T-cell (primary cell): ENCODE data around the gene HJV. TPM values are rescaled to one million over a fixed set of nuclear protein-coding genes. Genes with fewer than 3 reads are reported as not detected.
"Not testable (repeated sequence)": the region's sequence is repeated elsewhere in the genome, so short reads cannot be mapped to it uniquely, and the experiment has no call there.

Experiments used
- ATAC-seq, 4 experiments: fragments of 200-7000 bp in 3 of 4; fragments of 150-1000 bp in 1 of 4; cut with Tn5 transposase; replicated peaks in 1 of 4; 1 replicate in 3 of 4; 2 replicates in 1 of 4; pipeline ENCODE4 v1.10.0; 2021; ENCODE audit warnings: moderate library complexity in 3 of 4, mild to moderate bottlenecking in 2 of 4, moderate number of reproducible peaks in 1 of 4
- CTCF ChIA-PET, 2 donors: fragments of 300-600 bp; sonication (Branson Sonifier 250); formaldehyde crosslinking; loops; one replicate each; lab custom pipeline; 2022; ENCODE audit warnings: antibody characterized with exemption in 2 of 2; lab: Charles Lee
- POLR2A ChIA-PET, 2 donors: fragments of 300-600 bp; sonication (Branson Sonifier 250); formaldehyde crosslinking; loops; one replicate each; lab custom pipeline; 2022; ENCODE audit warnings: antibody characterized with exemption in 2 of 2; lab: Charles Lee
- DNase-seq, 35 experiments: peaks; one replicate each; pipeline versions ENCODE4 v3.0.0 to v3.0.0-alpha.2; 2013 to 2023
- H3K27ac ChIP-seq: one replicate; pipeline ENCODE4 v1.5.1; 2013; ENCODE audit warnings: low read length
- H3K27me3 ChIP-seq, 2 experiments: replicated peaks in 1 of 2; 1 replicate in 1 of 2; 2 replicates in 1 of 2; pipeline versions ENCODE4 v1.6.1 to v1.7.0; 2013; ENCODE audit warnings: low read length in 1 of 2, mixed read lengths in 1 of 2; ENCODE audit not compliant: control insufficient read depth in 2 of 2, insufficient read depth in 2 of 2; ENCODE audit errors: extremely low read depth in 1 of 2
- H3K36me3 ChIP-seq, 2 donors: 1 replicate in 1 of 2; 2 replicates in 1 of 2; pipeline versions ENCODE4 v1.6.1 to v1.7.0; 2013; ENCODE audit warnings: low read length in 1 of 2; ENCODE audit not compliant: control insufficient read depth in 2 of 2, insufficient read depth in 1 of 2; ENCODE audit errors: extremely low read depth in 1 of 2
- H3K4me1 ChIP-seq, 2 experiments: 1 replicate in 1 of 2; 2 replicates in 1 of 2; pipeline versions ENCODE4 v1.6.1 to v1.7.0; 2013; ENCODE audit warnings: low read length in 2 of 2, mixed read lengths in 1 of 2; ENCODE audit not compliant: insufficient read depth in 2 of 2, control insufficient read depth in 1 of 2; ENCODE audit errors: extremely low read depth in 1 of 2
- H3K4me3 ChIP-seq, 2 donors: 1 replicate in 1 of 2; 2 replicates in 1 of 2; pipeline versions ENCODE4 v1.5.1 to v1.7.0; 2013; ENCODE audit warnings: mild to moderate bottlenecking in 2 of 2, low read length in 1 of 2, moderate library complexity in 1 of 2; ENCODE audit not compliant: control insufficient read depth in 1 of 2; ENCODE audit errors: extremely low read depth in 1 of 2
- H3K9me3 ChIP-seq: 2 replicates; pipeline ENCODE4 v1.7.0; 2013
- H3K27ac Mint-ChIP-seq, 2 donors: one replicate each; pipeline ENCODE4 v1.8.0; 2020 to 2021; ENCODE audit warnings: mild to moderate bottlenecking in 2 of 2, mixed read lengths in 2 of 2
- H3K27me3 Mint-ChIP-seq, 2 donors: one replicate each; pipeline ENCODE4 v1.8.0; 2021 to 2022; ENCODE audit warnings: mixed read lengths in 2 of 2
- H3K36me3 Mint-ChIP-seq: one replicate; pipeline ENCODE4 v1.8.0; 2021; ENCODE audit warnings: mixed read lengths
- H3K4me1 Mint-ChIP-seq, 3 donors: one replicate each; pipeline ENCODE4 v1.8.0; 2020 to 2022; ENCODE audit warnings: mixed read lengths in 3 of 3, mild to moderate bottlenecking in 1 of 3
- H3K4me3 Mint-ChIP-seq, 3 donors: one replicate each; pipeline ENCODE4 v1.8.0; 2020 to 2022; ENCODE audit warnings: mild to moderate bottlenecking in 3 of 3, mixed read lengths in 3 of 3, moderate library complexity in 3 of 3
- H3K9me3 Mint-ChIP-seq, 3 donors: one replicate each; pipeline ENCODE4 v1.8.0; 2020 to 2022; ENCODE audit warnings: mixed read lengths in 3 of 3
- WGBS: methylation state at CpG from one replicate; pipeline ENCODE4 v1.1.5; 2013; ENCODE audit warnings: missing lambda C conversion rate; ENCODE audit not compliant: insufficient coverage; 5-methylcytosine and 5-hydroxymethylcytosine counted together
- total RNA-seq, 35 experiments: library from RNA in 6 of 35; stranded (reverse) in 6 of 35; fragments of 120-200 nt in 1 of 35; gene quantifications; one replicate each; pipeline versions ENCODE4 v1.2.1 to v1.2.4 and lab custom pipeline; 2013 to 2026

The HJV gene, protein sequence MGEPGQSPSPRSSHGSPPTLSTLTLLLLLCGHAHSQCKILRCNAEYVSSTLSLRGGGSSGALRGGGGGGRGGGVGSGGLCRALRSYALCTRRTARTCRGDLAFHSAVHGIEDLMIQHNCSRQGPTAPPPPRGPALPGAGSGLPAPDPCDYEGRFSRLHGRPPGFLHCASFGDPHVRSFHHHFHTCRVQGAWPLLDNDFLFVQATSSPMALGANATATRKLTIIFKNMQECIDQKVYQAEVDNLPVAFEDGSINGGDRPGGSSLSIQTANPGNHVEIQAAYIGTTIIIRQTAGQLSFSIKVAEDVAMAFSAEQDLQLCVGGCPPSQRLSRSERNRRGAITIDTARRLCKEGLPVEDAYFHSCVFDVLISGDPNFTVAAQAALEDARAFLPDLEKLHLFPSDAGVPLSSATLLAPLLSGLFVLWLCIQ
- total RNA-seq = not detected
- 0.11 TPM for total RNA-seq (2013)
- total RNA-seq (lab: John Stamatoyannopoulos, UW) = 0 to 0.07 (median 0) reads per million in 29 experiments

DNA sequence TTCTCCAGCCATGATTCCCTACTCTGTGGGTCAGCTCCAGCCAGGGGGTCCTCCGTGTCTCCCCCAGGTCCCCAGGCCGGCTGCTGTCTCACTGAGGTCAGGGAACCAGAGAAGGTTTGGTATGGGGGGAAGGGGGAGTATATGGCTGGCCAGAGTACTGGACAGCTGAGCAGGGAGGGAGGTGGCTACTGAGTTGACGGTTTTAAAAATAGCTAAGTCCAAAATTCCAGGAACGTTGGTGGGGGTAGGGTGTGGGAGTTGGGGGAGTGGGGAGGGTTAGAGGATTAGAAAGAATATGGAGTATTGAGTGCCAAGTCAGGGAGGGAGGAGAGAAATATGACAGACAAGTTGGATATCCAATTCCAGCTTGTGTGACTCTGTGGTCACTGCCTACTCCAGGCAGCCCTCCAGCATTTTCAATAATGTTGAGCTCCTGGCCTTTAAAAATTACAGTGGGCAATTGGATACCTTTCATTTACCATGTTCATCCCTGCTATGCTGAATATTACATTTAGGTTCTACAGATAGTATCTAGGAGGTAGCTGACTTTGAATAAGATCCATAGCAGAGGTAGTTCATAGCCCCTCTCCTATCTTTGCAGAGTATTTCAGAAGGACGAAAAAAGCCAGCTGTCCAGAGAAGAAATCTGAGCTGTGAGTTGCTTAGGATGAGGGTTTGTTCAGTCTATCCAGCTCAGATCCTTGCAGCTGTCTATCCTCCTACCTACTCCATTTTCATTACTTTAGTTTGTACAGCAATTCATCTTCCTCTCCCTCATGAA lies at the start of gene HJV:
Gene HJV, minus strand, starts transcription at position 114 of the 781 bp plus-strand sequence. CDS start 1,504 bp downstream, outside the sequence.
- Histone ChIP-seq H3K27ac (no peak within 1 kb of the TSS), H3K27me3 (peaks cover 2 to 32% of the 10 kb centered on the region in 2 experiments), H3K4me3 (no peak within 1 kb of the TSS), H3K36me3 (no peaks in the 10 kb centered on the region), H3K9me3 (no peaks in the 10 kb centered on the region), H3K4me1 (peaks cover 0 to 11% of the 10 kb centered on the region in 2 experiments)
- no peaks in the 10 kb centered on the region for H3K36me3 Mint-ChIP-seq
- ATAC-seq (no peak), DNase-seq (no peak)
- ChIA-PET CTCF (interaction anchor here (0.6 to 1.6 kb wide), 4 partner anchors 10 to 16 kb away, joined by 3 to 11 read pairs (median 4); no protein-coding TSS in a partner anchor), POLR2A (interaction anchor here (0.5 to 0.6 kb wide), 2 partner anchors 9 to 103 kb away, joined by 3 to 5 read pairs; partner anchors contain the start of gene PEX11B (in 1 of the 2))
- H3K4me1 Mint-ChIP-seq = peaks cover 5 to 11% (median 6%) of the 10 kb centered on the region in 3 donors
- H3K9me3 Mint-ChIP-seq = no peaks in the 10 kb centered on the region
- peaks cover 44 to 56% of the 10 kb centered on the region in 2 donors for H3K27me3 Mint-ChIP-seq
- no peak within 1 kb of the TSS for H3K27ac Mint-ChIP-seq
- 81% methylated on average over 3 of the region's 5 CpGs for WGBS
- H3K4me3 Mint-ChIP-seq = no peak within 1 kb of the TSS

DNA sequence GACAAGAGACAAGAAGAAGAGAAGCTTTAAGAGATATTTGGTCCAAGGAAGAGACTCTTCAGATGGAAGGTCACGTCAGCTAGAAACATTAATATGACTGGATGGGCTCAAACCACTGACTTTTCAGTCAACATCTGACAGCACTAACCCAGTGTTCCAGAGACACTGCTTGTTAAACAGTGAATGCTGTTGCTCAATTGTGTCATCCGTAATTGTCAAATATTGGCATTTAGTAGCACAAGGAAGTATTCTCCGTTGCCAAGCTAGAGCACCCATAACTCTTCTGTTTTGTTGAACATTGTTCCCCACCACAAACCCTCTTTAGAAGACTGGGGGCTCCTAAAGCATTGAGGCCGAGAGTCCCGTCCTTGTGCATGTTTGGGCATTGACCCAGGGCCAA lies 37.6 kb upstream of the HJV start:
- H3K9me3 Mint-ChIP-seq, H3K36me3 ChIP-seq, H3K36me3 Mint-ChIP-seq, CTCF ChIA-PET, H3K27me3 Mint-ChIP-seq, DNase-seq, H3K9me3 ChIP-seq, H3K27ac ChIP-seq, H3K4me1 Mint-ChIP-seq, H3K27me3 ChIP-seq, POLR2A ChIA-PET, H3K4me3 ChIP-seq, H3K4me3 Mint-ChIP-seq, ATAC-seq, H3K27ac Mint-ChIP-seq, H3K4me1 ChIP-seq: not testable (repeated sequence)
- WGBS = no CpG with 5 or more reads among the region's 5 CpGs

DNA sequence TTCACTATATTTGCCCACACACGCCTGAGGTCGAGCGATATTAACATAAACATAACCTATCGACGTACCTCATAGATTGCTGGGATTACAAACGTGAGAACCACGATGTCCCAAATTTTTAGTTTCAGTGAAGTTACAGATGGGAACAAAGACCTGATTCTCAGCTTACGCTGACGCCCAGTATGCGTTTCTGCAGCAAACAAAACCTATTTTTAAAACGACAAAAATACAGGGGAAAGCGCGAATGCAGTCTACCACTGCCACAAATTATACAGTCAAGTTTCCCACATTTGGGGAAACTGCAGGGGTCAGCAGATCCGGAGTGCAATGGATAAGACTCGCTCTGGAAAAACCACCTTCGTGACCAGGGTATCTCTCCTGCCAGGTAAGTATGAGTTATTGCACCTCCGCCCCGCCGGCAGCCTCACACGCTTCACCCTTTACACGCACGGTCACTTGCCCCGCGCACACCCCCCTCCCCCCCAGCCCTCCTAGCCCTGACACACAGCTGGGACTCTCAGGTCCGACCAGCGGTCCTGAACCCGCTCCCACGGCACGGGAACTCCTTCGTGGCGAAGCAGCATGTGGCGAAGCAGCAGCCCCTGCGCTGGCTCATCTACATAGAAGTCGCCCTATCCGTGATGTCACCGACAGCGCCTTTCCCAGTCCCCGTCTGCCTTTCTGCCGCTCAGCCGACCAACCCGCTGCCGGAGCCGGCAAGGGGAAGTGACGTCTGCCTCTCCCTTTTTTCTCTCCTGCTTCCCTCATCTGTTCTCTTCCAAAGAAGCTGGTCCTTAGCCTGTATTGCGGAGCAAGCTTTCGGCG lies 30.5 kb upstream of the HJV start:
- H3K9me3 ChIP-seq, H3K36me3 Mint-ChIP-seq, H3K27me3 ChIP-seq, H3K27me3 Mint-ChIP-seq, H3K36me3 ChIP-seq, H3K9me3 Mint-ChIP-seq, H3K4me1 ChIP-seq: not testable (repeated sequence)
- peak overlapping the region; percentile 89 for H3K27ac ChIP-seq
- Mint-ChIP-seq H3K4me3 (peak overlapping the region; percentile 81 to 84 (median 82)), H3K4me1 (peaks cover 13 to 26% (median 24%) of the 10 kb centered on the region in 3 donors), H3K27ac (peak overlapping the region; percentile 97 to 99)
- ATAC-seq (peak; percentile 84 to 86 (median 86)), DNase-seq (peak; percentile 58 to 86 (median 70))
- peak overlapping the region; percentile 44 to 47 for H3K4me3 ChIP-seq
- WGBS = 2% methylated on average over 30 of the region's 47 CpGs
- ChIA-PET POLR2A (interaction anchor here (0.6 to 1.2 kb wide), 6 partner anchors 10 to 194 kb away, joined by 3 to 13 read pairs (median 3); partner anchors contain the start of gene PIAS3 (in 1 of the 2)), CTCF (interaction anchor here in 1 of 2 donors (0.6 to 1.9 kb wide), 4 partner anchors 13 to 207 kb away, joined by 3 to 6 read pairs (median 4); partner anchors contain the start of gene NUDT17)

DNA sequence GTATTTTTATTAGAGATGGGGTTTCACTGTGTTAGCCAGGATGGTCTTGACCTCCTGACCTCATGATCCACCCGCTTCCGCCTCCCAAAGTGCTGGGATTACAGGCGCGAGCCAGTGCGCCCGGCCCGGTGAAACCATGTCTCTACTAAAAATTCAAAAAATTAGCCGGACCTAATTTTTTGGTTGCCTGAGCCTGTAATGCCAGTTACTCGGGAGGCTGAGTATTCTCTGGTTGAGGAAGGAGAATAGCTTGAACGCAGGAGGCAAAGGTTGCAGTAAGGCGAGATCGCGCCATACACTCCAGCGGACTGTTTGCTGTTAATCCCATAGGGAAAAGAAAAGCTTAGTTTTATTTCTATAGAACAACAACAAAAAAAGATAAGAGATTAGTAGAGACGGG lies 29.9 kb upstream of the HJV start:
- Mint-ChIP-seq H3K27me3 (no peaks in the 10 kb centered on the region), H3K4me1 (peaks cover 13 to 26% (median 24%) of the 10 kb centered on the region in 3 donors), H3K9me3 (no peaks in the 10 kb centered on the region), H3K36me3 (no peaks in the 10 kb centered on the region), H3K27ac (peak overlapping the region; percentile 97 to 99), H3K4me3 (peak overlapping the region; percentile 81 to 84 (median 82))
- ChIA-PET POLR2A (interaction anchor here in 1 of 2 donors (0.6 to 1.2 kb wide), 2 partner anchors 14 to 193 kb away, joined by 3 to 13 read pairs; partner anchors contain the start of gene PIAS3), CTCF (interaction anchor here in 1 of 2 donors (0.6 to 1.9 kb wide), 4 partner anchors 13 to 206 kb away, joined by 3 to 6 read pairs (median 4); partner anchors contain the start of gene NUDT17)
- Histone ChIP-seq H3K4me1 (peaks cover 0 to 7% of the 10 kb centered on the region in 2 experiments), H3K27me3 (no peaks in the 10 kb centered on the region), H3K36me3 (no peaks in the 10 kb centered on the region), H3K27ac (peak overlapping the region; percentile 89), H3K4me3 (peak overlapping the region in 1 of 2 donors; percentile 44), H3K9me3 (no peaks in the 10 kb centered on the region)
- no peak for DNase-seq
- no peak for ATAC-seq
- WGBS = 95% methylated on average over 8 of the region's 15 CpGs

DNA sequence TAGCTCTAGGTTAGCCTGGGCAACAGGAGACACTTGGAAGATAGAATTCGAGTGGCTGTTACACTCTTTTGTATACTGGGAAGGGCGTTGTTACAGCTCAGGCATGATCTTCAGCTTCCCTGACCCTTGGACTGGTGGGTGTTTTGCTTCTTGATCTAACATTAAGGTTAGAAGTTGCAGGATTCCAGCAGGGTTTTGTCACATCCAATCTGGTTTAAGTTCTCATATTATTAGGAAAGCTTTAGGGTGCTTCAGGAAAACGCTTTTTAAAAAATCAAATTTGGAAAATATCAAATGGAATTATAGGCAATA lies 29.1 kb upstream of the HJV start:
- H3K36me3 Mint-ChIP-seq, DNase-seq, H3K4me3 ChIP-seq, H3K36me3 ChIP-seq, H3K27me3 Mint-ChIP-seq, H3K27ac ChIP-seq, H3K4me1 ChIP-seq, H3K9me3 ChIP-seq, POLR2A ChIA-PET, H3K9me3 Mint-ChIP-seq, H3K27me3 ChIP-seq, ATAC-seq: not testable (repeated sequence)
- peaks cover 13 to 26% (median 24%) of the 10 kb centered on the region in 3 donors for H3K4me1 Mint-ChIP-seq
- peak overlapping the region in 1 of 2 donors; percentile 4 for H3K27ac Mint-ChIP-seq
- WGBS = no CpG with 5 or more reads among the region's 3 CpGs
- CTCF ChIA-PET = interaction anchor here (0.7 kb wide), 2 partner anchors 73 to 224 kb away, joined by 3 to 4 read pairs; no protein-coding TSS in a partner anchor
- peak overlapping the region in 1 of 3 donors; percentile 2 for H3K4me3 Mint-ChIP-seq
